Colonic mucosa (tissue), 4 donors: ENCODE measurements around the gene SAE1. TPM values are rescaled to one million over a fixed set of nuclear protein-coding genes. Genes with fewer than 3 reads are reported as not detected.
"Not testable (repeated sequence)": the region's sequence is repeated elsewhere in the genome, so short reads cannot be mapped to it uniquely, and the experiment has no call there.

Source experiments
- DNase-seq: peaks from one replicate; pipeline ENCODE4 v3.0.0-alpha.2; 2020
- H3K27ac ChIP-seq: fragments of 200-600 bp; one replicate; pipeline ENCODE4 v1.8.0; 2021
- H3K27me3 ChIP-seq: fragments of 200-600 bp; one replicate; pipeline ENCODE4 v1.8.0; 2021
- H3K36me3 ChIP-seq: fragments of 200-600 bp; one replicate; pipeline ENCODE4 v1.8.0; 2021
- H3K4me1 ChIP-seq: fragments of 200-600 bp; one replicate; pipeline ENCODE4 v1.8.0; 2021; ENCODE audit warnings: mild to moderate bottlenecking
- H3K4me3 ChIP-seq: fragments of 200-600 bp; one replicate; pipeline ENCODE4 v1.8.0; 2021
- H3K9ac ChIP-seq, 2 donors: one replicate each; pipeline ENCODE4 v1.7.0; 2013; ENCODE audit warnings: control low read depth in 2 of 2, low read depth in 2 of 2, low read length in 2 of 2
- H3K9me3 ChIP-seq: fragments of 200-600 bp; one replicate; pipeline ENCODE4 v1.8.0; 2021
- intact Hi-C: fragments of 100-400 bp; cut with DNase I; formaldehyde crosslinking; loops from one replicate; pipeline ENCODE4 v1.14.1; 2022
- total RNA-seq, 2 donors: library from RNA; stranded (reverse); fragmentation: NEBNext Ultra II Directional in 1 of 2; extraction: Animal tissue kit (Norgen Biotek cat#: 25700) in 1 of 2; gene quantifications; one replicate each; pipeline ENCODE4 v1.2.1, GENCODE V29; 2021
- TF ChIP-seq, protein P1 (sequence below): fragments of 200-600 bp; IDR thresholded peaks from one replicate; pipeline ENCODE4 v1.8.0; 2022; ENCODE audit warnings: antibody characterized with exemption, mild to moderate bottlenecking
- donor health status: healthy.
- donor health status: DM: no; HTN: no; CAD: no.
- donor health status: DM: no; HTN: no; CAD: no.

SAE1 gene
- total RNA-seq, 2 donors from 2014 or later, result 64.5 to 92.0 TPM

DNA sequence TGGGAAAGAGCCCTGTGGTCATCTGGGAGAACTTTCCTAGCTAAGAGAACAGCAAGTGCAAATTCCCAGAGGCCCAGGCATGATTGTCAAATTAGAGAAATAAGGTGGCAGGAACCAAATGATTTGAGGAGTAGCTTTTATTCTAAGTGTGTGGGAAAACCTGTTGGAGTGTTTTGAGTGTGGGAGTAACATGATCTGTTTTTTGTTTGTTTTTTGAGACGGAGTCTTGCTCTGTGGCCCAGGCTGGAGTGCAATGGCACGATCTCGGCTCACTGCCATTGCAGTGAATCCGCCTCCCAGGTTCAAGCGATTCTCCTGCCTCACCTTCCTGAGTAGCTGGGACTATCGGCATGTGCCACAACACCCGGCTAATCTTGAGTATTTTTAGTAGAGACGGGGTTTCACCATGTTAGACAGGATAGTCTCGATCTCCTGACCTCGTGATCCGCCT lies 2.4 kb downstream of the SAE1 start:
- H3K4me3 ChIP-seq, result no peak overlapping the region
- no peak for DNase-seq
- H3K27me3 ChIP-seq, result no peaks in the 10 kb centered on the region
- no peaks in the 10 kb centered on the region for H3K36me3 ChIP-seq
- H3K4me1 ChIP-seq, result no peaks in the 10 kb centered on the region
- no peaks in the 10 kb centered on the region for H3K9me3 ChIP-seq
- H3K9ac ChIP-seq, result no peak overlapping the region
- H3K27ac ChIP-seq, result no peak overlapping the region
- TF ChIP-seq, protein P1, sequence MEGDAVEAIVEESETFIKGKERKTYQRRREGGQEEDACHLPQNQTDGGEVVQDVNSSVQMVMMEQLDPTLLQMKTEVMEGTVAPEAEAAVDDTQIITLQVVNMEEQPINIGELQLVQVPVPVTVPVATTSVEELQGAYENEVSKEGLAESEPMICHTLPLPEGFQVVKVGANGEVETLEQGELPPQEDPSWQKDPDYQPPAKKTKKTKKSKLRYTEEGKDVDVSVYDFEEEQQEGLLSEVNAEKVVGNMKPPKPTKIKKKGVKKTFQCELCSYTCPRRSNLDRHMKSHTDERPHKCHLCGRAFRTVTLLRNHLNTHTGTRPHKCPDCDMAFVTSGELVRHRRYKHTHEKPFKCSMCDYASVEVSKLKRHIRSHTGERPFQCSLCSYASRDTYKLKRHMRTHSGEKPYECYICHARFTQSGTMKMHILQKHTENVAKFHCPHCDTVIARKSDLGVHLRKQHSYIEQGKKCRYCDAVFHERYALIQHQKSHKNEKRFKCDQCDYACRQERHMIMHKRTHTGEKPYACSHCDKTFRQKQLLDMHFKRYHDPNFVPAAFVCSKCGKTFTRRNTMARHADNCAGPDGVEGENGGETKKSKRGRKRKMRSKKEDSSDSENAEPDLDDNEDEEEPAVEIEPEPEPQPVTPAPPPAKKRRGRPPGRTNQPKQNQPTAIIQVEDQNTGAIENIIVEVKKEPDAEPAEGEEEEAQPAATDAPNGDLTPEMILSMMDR, result no peak
- intact Hi-C loops, result no loop called here

GRCh38 chr19:47134545-47134944 lies 3.9 kb downstream of the SAE1 start:
- TF ChIP-seq, protein P1, result no peak
- no peak overlapping the region for H3K9ac ChIP-seq
- H3K9me3 ChIP-seq, result no peaks in the 10 kb centered on the region
- H3K27me3 ChIP-seq, result no peaks in the 10 kb centered on the region
- no peaks in the 10 kb centered on the region for H3K4me1 ChIP-seq
- H3K36me3 ChIP-seq, result no peaks in the 10 kb centered on the region
- intact Hi-C loops, result no loop called here
- H3K4me3 ChIP-seq, result no peak overlapping the region
- H3K27ac ChIP-seq, result no peak overlapping the region
- no peak for DNase-seq

- H3K4me3 ChIP-seq, result no peak overlapping the region
- intact Hi-C loops, result no loop called here
- H3K9ac ChIP-seq, result no peak overlapping the region
Measured at GRCh38 chr19:47135156-47135555, 4.5 kb downstream of the SAE1 start.

DNA sequence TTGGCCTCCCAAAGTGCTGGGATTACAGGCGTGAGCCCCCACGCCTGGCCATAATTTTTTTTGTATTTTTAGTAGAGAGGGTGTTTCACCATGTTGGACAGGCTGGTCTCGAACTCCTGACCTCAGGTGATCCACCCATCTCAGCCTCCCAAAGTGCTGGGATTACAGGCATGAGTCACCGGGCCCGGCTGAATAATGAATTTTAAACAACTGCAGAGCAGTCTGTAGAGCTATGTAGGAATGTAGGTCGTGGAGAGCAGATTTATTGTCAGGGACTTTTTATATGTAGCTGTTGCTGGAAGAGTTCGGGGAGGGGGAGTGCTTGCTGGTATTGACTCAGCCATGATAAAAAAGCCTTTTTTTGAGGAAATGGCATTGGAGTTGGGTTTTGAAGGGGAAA lies 10.6 kb downstream of the SAE1 start:
- H3K36me3 ChIP-seq, DNase-seq, H3K4me1 ChIP-seq, H3K27me3 ChIP-seq, H3K27ac ChIP-seq, H3K9ac ChIP-seq, intact Hi-C loops, H3K9me3 ChIP-seq, H3K4me3 ChIP-seq: not testable (repeated sequence)

More at GRCh38 chr19:47135156-47135555, 4.5 kb downstream of the SAE1 start:
- Histone ChIP-seq H3K9me3 (no peaks in the 10 kb centered on the region), H3K27me3 (no peaks in the 10 kb centered on the region), H3K36me3 (no peaks in the 10 kb centered on the region), H3K27ac (no peak overlapping the region), H3K4me1 (no peaks in the 10 kb centered on the region)
- DNase-seq, result no peak
- TF ChIP-seq, protein P1, result no peak

DNA sequence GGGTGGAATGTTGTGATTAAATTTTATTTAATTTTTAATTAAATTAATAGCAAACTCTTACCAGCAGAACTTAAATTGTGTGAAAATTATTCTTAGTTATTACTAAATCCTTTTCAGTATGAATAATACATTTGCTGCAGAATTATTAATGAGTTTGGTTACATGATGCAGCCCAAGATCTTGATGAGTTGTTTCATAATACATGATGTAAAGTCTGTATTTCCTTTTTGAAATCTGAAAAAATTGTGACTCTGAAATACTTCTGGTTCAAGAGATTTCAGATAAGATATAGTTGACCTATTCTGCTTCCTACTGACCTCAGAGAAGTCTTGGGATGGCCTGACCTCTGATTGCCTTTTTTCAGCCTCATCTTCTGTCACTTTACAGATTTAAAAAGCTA lies 11.1 kb downstream of the SAE1 start:
- DNase-seq, result no peak
- Histone ChIP-seq H3K27me3 (no peaks in the 10 kb centered on the region), H3K4me1 (no peaks in the 10 kb centered on the region), H3K36me3 (peaks cover 4% of the 10 kb centered on the region), H3K27ac (no peak overlapping the region), H3K4me3 (no peak overlapping the region), H3K9me3 (no peaks in the 10 kb centered on the region), H3K9ac (no peak overlapping the region)
- TF ChIP-seq, protein P1, result no peak
- intact Hi-C loops, result no loop called here

GRCh38 chr19:47142779-47143178 lies 12.1 kb downstream of the SAE1 start:
- Histone ChIP-seq H3K4me3 (no peak overlapping the region), H3K9me3 (no peaks in the 10 kb centered on the region), H3K36me3 (peaks cover 10% of the 10 kb centered on the region), H3K27me3 (no peaks in the 10 kb centered on the region), H3K4me1 (no peaks in the 10 kb centered on the region), H3K27ac (no peak overlapping the region), H3K9ac (no peak overlapping the region)
- intact Hi-C loops, result no loop called here
- TF ChIP-seq, protein P1, result no peak
- DNase-seq, result no peak
